Measurements from ENCODE around the gene RTTN. TPM values are rescaled to one million over a fixed set of nuclear protein-coding genes. Genes with fewer than 3 reads are reported as not detected.
"Not testable (repeated sequence)": the region's sequence is repeated elsewhere in the genome, so short reads cannot be mapped to it uniquely, and the experiment has no call there.

The RTTN gene
- polyA plus RNA-seq: 1 to 10 TPM; 1.8 to 5.2 (median 2.4) TPM

- peak; percentile 89 to 93 (median 91) for DNase-seq
- Mint-ChIP-seq H3K36me3 (peaks cover 6 to 12% (median 7%) of the 10 kb centered on the region in 3 donors), H3K27me3 (ENCODE audit: low read depth in 3 of 3) (peaks cover 7 to 15% (median 8%) of the 10 kb centered on the region in 3 donors), H3K4me3 (peak within 1 kb of the TSS; percentile 96 to 99 (median 98)), H3K9me3 (no peaks in the 10 kb centered on the region), H3K27ac (peak within 1 kb of the TSS; percentile 92 to 99 (median 99)), H3K4me1 (peaks cover 22 to 45% of the 10 kb centered on the region in 2 donors)
These were observed at the start of gene RTTN for GRCh38 chr18:70205421-70206397. Gene RTTN, minus strand, starts transcription at chr18:70205687. Its CDS starts 29 bp downstream, at chr18:70205658.

- peaks cover 0 to 2% (median 0%) of the 10 kb centered on the region in 6 donors for H3K9me3 Mint-ChIP-seq
- no peak overlapping the region for H3K4me3 Mint-ChIP-seq
- H3K36me3 Mint-ChIP-seq: no peaks in the 10 kb centered on the region
- H3K4me1 Mint-ChIP-seq: no peaks in the 10 kb centered on the region
- DNase-seq: no peak
- H3K27me3 Mint-ChIP-seq (ENCODE audit: low read depth in 3 of 3): peaks cover 2 to 4% (median 2%) of the 10 kb centered on the region in 3 donors
- no peak overlapping the region for H3K27ac Mint-ChIP-seq
These were observed 45.3 kb upstream of the RTTN start for GRCh38 chr18:70250781-70251180.

- not testable (repeated sequence) for H3K9me3 Mint-ChIP-seq; DNase-seq; H3K4me3 Mint-ChIP-seq; H3K36me3 Mint-ChIP-seq; H3K27ac Mint-ChIP-seq; H3K4me1 Mint-ChIP-seq; H3K27me3 Mint-ChIP-seq (ENCODE audit: low read depth in 3 of 3)
These were observed 44.4 kb upstream of the RTTN start for GRCh38 chr18:70249861-70250260.

DNA sequence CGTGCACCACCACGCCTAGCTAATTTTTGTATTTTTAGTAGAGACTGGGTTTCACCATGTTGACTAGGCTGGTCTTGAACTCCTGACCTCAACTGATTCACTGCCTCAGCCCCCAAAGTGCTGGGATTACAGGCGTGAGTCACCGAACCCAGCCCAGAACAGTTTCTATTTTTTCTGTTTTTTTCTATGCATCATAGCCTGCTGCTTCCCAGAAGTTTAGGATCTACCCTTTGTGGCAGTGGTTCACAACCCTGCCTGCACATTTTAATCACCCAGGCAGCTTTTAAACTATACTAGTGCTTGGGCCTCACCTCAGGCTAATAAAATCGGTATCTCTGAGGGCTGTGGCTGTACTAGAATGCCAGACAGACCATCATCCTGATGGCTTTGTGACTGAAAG lies 43.6 kb upstream of the RTTN start:
- Mint-ChIP-seq H3K9me3 (peaks cover 0 to 2% (median 0%) of the 10 kb centered on the region in 6 donors), H3K27ac (no peak overlapping the region)

DNA sequence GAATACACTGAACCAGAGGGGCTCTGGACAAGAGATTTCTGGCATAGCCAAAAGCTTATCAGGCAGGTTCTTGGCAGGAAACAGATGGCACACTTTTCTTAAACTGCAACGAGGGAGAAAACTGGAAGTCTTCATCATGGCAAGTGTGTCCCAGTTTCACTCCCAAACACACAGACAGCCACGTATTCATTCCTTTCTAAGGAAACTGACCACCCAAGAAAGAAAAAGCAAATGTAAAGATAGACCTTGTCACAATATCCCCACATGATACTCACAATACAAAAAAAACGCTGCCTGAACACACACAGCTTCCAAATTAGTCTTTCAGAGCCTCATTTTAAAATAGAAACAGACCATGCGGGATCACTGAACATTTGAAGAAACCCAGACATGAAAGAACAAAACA lies 40.6 kb upstream of the RTTN start:
- H3K4me1 Mint-ChIP-seq: no peaks in the 10 kb centered on the region
- no peak overlapping the region for H3K27ac Mint-ChIP-seq
- H3K36me3 Mint-ChIP-seq: no peaks in the 10 kb centered on the region
- peaks cover 2 to 4% (median 3%) of the 10 kb centered on the region in 3 donors for H3K27me3 Mint-ChIP-seq (ENCODE audit: low read depth in 3 of 3)
- no peak overlapping the region for H3K4me3 Mint-ChIP-seq
- DNase-seq: no peak
- H3K9me3 Mint-ChIP-seq: peaks cover 0 to 3% (median 0%) of the 10 kb centered on the region in 6 donors

More for the DNA sequence above, 43.6 kb upstream of the RTTN start:
- Mint-ChIP-seq H3K4me3 (no peak overlapping the region), H3K27me3 (ENCODE audit: low read depth in 3 of 3) (peaks cover 2 to 4% (median 3%) of the 10 kb centered on the region in 3 donors), H3K4me1 (no peaks in the 10 kb centered on the region), H3K36me3 (no peaks in the 10 kb centered on the region)
- DNase-seq: no peak

GRCh38 chr18:70243131-70243929 lies 37.8 kb upstream of the RTTN start:
- Mint-ChIP-seq H3K4me1 (no peaks in the 10 kb centered on the region), H3K27ac (no peak overlapping the region), H3K9me3 (peaks cover 0 to 3% (median 0%) of the 10 kb centered on the region in 6 donors), H3K27me3 (ENCODE audit: low read depth in 3 of 3) (peaks cover 3 to 4% (median 4%) of the 10 kb centered on the region in 3 donors), H3K4me3 (no peak overlapping the region), H3K36me3 (no peaks in the 10 kb centered on the region)
- no peak for DNase-seq

- peaks cover 6 to 12% (median 8%) of the 10 kb centered on the region in 3 donors for H3K27me3 Mint-ChIP-seq (ENCODE audit: low read depth in 3 of 3)
- not testable (repeated sequence) for H3K9me3 Mint-ChIP-seq, H3K27ac Mint-ChIP-seq, H3K36me3 Mint-ChIP-seq, DNase-seq, H3K4me1 Mint-ChIP-seq, H3K4me3 Mint-ChIP-seq
These were observed 31.4 kb upstream of the RTTN start for GRCh38 chr18:70236921-70237320.

- peaks cover 6 to 19% (median 10%) of the 10 kb centered on the region in 3 donors for H3K27me3 Mint-ChIP-seq (ENCODE audit: low read depth in 3 of 3)
These were observed 30.0 kb upstream of the RTTN start for GRCh38 chr18:70235478-70235877.

GRCh38 chr18:70234667-70235459 lies 29.4 kb upstream of the RTTN start:
- no peak for DNase-seq
- no peaks in the 10 kb centered on the region for H3K36me3 Mint-ChIP-seq
- H3K9me3 Mint-ChIP-seq: peaks cover 0 to 3% (median 0%) of the 10 kb centered on the region in 6 donors
- H3K4me1 Mint-ChIP-seq: no peaks in the 10 kb centered on the region
- H3K27me3 Mint-ChIP-seq (ENCODE audit: low read depth in 3 of 3): peaks cover 6 to 22% (median 12%) of the 10 kb centered on the region in 3 donors
- no peak overlapping the region for H3K27ac Mint-ChIP-seq
- H3K4me3 Mint-ChIP-seq: no peak overlapping the region

More at GRCh38 chr18:70235478-70235877, 30.0 kb upstream of the RTTN start:
- no peak for DNase-seq
- Mint-ChIP-seq H3K4me3 (no peak overlapping the region), H3K36me3 (no peaks in the 10 kb centered on the region), H3K9me3 (peaks cover 0 to 2% (median 0%) of the 10 kb centered on the region in 6 donors), H3K27ac (no peak overlapping the region), H3K4me1 (no peaks in the 10 kb centered on the region)

DNA sequence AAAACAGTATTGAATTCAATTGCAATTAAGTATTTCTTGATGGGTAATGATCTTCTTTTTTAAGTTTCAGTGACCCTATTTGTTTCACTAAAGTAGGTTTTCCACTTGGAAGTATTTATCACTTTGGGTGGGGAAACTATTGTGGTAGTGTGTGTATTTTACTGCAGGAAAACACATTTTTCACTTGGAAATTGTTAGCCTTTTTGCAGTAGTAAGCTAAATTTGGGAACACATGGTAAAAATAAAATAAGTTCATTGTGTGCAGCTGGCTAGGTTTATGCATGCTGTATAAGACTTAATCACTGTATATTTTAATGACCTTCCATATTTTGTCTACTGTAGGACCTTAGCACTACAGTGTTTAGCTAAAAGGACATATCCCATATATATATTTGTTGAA lies 28.5 kb upstream of the RTTN start:
- Mint-ChIP-seq H3K36me3 (no peaks in the 10 kb centered on the region), H3K4me1 (no peaks in the 10 kb centered on the region), H3K4me3 (no peak overlapping the region), H3K9me3 (peaks cover 0 to 3% (median under 1%) of the 10 kb centered on the region in 6 donors), H3K27me3 (ENCODE audit: low read depth in 3 of 3) (peaks cover 6 to 22% (median 8%) of the 10 kb centered on the region in 3 donors), H3K27ac (no peak overlapping the region)
- no peak for DNase-seq

DNA sequence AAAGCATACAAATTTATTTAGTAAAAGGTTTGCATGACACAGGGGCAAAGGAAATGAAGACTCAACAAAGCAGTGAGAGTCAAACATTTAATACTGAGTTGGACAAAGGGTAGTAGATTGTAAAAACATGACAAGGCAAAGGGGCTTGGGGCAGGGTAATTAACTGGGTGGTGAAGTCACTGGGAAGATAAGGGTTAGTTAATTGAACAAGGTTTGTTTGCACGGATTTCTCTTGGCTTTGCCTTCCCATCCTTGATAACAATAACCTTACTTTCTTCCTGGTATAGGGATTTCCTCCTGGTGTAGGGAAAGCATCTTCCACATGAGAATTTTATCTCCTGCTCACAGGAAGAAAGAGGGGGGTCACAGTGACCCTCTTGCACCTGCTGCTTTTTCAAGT lies 26.8 kb upstream of the RTTN start:
- Mint-ChIP-seq H3K4me1 (no peaks in the 10 kb centered on the region), H3K9me3 (peaks cover 4 to 17% (median 14%) of the 10 kb centered on the region in 6 donors), H3K4me3 (no peak overlapping the region), H3K36me3 (no peaks in the 10 kb centered on the region), H3K27ac (no peak overlapping the region), H3K27me3 (ENCODE audit: low read depth in 3 of 3) (peaks cover 2 to 10% (median 8%) of the 10 kb centered on the region in 3 donors)
- no peak for DNase-seq

GRCh38 chr18:70229639-70230038 lies 24.2 kb upstream of the RTTN start:
- Mint-ChIP-seq H3K4me1 (no peaks in the 10 kb centered on the region), H3K27me3 (ENCODE audit: low read depth in 3 of 3) (peaks cover 5 to 10% (median 8%) of the 10 kb centered on the region in 3 donors), H3K27ac (no peak overlapping the region), H3K4me3 (no peak overlapping the region), H3K9me3 (peaks cover 5 to 26% (median 20%) of the 10 kb centered on the region in 6 donors), H3K36me3 (peaks cover 0 to 4% (median 0%) of the 10 kb centered on the region in 3 donors)
- no peak for DNase-seq

GRCh38 chr18:70228536-70228935 lies 23.0 kb upstream of the RTTN start:
- Mint-ChIP-seq H3K36me3 (peaks cover 0 to 4% (median 0%) of the 10 kb centered on the region in 3 donors), H3K27ac (no peak overlapping the region), H3K4me3 (no peak overlapping the region)

More at GRCh38 chr18:70228536-70228935, 23.0 kb upstream of the RTTN start:
- Mint-ChIP-seq H3K9me3 (peaks cover 5 to 26% (median 20%) of the 10 kb centered on the region in 6 donors), H3K27me3 (ENCODE audit: low read depth in 3 of 3) (peaks cover 7 to 11% (median 9%) of the 10 kb centered on the region in 3 donors), H3K4me1 (no peaks in the 10 kb centered on the region)
- DNase-seq: no peak

Measured in immature natural killer cell (primary cell).